Stimulated activated CD8-positive, alpha-beta memory T cell treated with anti-CD3 and anti-CD28 coated beads, Interleukin-4, amount 100 ng/mL, for 24 hours (primary cell): Measurements from ENCODE around the gene ARHGEF16.

Experiments used
- DNase-seq: peaks from one replicate; pipeline ENCODE4 v3.0.0-alpha.2; 2020; ENCODE audit warnings: low read depth

The ARHGEF16 gene

DNA sequence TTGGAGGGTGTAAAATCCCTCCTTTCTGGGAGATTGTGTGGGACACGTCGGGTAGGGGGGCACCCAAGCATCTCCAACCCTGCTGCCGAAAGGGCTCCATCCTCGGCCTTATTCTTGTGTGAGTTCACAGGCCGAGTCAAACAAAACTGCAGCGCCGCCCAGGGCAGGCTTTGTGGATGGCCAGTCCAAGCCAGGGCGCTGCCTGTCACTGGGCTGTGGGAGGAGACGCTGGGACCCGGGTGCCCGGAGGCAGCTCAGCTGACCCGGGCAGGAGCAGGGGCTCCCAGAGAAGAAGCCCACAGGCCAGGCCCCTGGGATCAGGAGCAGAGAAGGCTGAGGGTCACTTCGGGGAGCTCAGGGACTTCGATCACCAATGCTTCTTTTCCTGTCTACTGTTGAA, 31.8 kb upstream of the ARHGEF16 start:
- no peak for DNase-seq

- no peak for DNase-seq
Measured at GRCh38 chr1:3423245-3423829, 31.1 kb upstream of the ARHGEF16 start.

DNA sequence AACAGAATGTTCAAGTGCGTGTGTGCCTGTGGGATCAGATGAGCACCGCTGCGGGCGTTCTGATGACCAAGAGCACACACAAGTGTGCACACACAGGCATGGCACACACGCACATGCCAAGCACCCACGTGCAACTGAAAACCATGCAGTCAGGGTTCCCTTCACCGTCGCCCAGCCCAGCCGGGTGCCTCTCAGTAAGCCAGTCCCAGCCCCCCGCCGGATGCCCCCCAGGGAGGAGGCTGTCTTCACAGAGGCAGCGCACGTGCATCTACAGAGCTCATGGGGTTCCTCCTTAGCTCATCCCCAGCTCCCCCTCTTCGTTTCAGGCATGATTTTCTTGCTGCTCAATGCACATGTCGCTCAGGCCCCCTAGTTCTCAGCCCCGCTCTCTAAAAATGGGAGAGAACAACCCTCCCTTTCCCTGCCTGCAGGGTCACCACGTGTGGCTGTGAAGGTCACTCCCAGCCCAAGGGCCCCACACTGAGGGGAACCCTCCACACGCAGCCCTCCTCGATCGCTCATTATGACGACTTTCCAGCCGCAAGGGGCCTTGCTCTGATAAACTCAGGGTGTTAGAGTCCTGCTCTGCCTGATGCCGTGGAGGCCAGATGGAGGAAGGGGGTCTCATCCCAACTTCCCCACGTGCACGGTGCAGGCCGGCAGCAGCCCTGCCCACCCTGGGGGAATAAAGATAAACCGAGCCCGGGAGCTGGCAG, 30.4 kb upstream of the ARHGEF16 start:
- DNase-seq = no peak

DNA sequence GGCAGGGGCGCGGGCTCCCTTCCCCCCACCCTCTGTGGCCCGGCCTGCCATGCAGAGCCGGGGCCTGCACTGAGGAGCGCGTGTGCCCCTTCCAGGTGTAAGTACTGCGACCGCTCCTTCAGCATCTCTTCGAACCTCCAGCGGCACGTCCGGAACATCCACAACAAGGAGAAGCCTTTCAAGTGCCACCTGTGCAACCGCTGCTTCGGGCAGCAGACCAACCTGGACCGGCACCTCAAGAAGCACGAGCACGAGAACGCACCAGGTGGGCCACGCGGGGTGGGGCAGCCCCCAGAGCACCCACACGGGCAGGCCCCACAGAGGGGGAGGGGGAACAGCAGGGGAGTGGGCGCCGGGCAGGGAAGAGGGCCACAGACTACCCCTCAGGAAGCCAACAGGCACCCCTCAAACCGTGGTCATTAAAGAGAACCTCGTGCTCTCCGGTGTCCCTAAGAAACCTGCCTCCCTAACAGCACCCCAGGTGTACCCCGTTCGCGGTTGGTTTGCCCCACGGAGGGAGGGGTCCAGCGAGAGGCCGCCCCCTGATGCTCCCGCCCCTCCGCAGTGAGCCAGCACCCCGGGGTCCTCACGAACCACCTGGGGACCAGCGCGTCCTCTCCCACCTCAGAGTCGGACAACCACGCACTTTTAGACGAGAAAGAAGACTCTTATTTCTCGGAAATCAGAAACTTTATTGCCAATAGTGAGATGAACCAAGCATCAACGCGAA, 28.8 kb upstream of the ARHGEF16 start:
- no peak for DNase-seq

- DNase-seq = no peak
Measured at GRCh38 chr1:3426956-3427535, 27.4 kb upstream of the ARHGEF16 start.

DNA sequence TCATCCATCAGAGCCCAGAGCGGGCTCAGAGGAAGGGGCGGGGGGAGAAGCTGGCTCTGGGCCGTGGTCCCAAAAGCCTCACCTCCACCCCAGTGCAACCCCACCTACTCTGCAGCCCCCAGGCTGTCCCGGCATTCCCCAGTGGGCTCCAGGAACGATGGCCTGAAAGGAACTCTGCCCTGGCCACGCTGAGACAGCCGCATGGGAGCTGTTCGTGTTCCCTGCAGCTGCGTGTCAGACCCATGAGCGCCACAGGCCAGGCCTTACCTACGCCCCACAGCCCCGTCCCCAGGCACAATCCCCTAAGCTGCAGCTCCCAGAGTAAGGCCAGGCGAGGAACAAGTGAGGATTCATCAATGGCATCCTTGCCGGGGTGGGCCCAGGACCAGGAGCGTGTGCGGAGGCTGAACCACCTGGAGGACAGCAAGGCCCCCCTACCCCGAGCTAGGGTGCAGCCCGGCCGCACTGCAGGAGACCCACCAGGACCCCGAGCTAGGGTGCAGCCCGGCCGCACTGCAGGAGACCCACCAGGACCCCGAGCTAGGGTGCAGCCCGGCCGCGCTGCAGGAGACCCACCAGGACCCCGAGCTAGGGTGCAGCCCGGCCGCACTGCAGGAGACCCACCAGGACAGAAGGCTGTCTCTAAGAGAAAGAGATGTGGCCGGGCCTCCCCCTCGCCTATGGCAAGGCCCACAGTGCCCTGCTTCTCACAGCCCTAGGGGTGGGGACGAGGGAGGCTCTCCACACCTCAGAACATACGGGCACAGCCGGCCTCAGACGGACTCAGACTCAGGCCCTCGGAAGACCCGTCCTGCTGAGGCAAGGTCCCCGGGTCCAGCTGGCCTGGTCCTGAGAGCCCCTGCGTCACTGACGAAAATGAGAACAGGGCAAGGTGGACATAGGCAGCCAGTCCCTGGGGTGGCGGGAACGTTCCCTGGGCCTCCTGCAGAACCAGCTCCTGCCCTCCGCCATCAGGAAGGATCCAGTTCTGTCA, 26.5 kb upstream of the ARHGEF16 start:
- no peak for DNase-seq

- DNase-seq = no peak
Measured at GRCh38 chr1:3428899-3429298, 25.6 kb upstream of the ARHGEF16 start.

- DNase-seq = no peak
Measured at GRCh38 chr1:3429320-3429719, 25.1 kb upstream of the ARHGEF16 start.

DNA sequence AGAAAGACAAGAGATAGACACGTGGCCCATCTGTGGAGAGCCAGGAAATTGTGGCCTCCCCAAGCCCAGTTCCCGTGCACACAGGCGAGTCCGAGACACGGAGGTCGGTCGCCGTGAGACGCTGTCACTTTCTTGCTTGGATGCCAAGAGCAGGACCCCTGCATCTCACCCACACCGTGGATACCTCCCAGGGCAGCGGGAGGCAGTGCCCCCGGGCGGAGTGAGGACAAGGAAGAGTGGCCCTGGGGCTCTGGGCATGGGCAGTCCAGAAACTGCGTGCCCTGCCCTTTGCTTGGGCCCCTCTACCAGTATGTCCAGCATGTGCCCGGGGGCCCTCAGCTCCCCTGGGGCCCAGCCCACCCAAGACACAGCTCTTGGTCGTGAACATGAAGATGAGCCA, 24.7 kb upstream of the ARHGEF16 start:
- DNase-seq = no peak

DNA sequence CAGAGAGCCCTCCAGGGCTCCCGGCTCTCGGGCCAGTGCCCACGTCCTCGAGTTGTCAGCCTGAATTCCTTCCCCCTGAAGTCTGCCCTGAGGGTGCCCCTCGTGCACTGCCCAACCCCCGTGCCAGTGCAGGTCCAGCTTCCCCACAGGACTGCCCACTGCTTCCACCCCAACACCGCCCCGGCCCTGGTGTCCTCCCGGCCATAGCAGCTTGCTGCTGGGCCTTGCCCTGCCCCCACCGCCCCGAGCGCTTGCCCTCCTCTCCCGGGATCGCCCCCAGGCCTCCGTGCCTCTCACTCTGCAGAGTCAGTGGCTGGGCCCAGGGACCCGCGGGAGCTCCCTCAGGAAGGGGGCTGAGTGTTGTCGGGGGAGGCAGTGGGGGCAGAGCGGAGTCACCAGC, 24.1 kb upstream of the ARHGEF16 start:
- DNase-seq = no peak

- DNase-seq = no peak
Measured at GRCh38 chr1:3430820-3431219, 23.6 kb upstream of the ARHGEF16 start.

GRCh38 chr1:3431266-3431665, 23.2 kb upstream of the ARHGEF16 start:
- DNase-seq = no peak

DNA sequence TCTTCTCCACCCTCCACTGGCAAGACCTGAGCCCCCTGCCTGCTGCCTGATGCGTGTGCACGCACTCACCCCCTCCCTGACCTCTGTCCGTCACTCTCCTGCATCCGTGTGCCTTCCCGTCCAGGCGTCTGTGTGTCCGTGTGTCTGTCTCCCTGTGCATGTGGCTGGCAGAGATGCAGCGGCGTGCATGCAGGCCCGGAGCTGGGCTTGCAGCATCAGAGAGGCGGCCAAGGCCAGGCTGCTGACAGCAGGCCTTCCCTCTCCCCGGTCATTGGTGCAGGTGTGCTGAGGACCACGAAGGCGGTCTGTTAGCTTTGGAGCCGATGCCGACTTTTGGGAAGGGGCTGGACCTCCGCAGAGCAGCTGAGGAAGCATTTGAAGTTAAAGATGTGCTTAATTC, 22.8 kb upstream of the ARHGEF16 start:
- DNase-seq = no peak

DNA sequence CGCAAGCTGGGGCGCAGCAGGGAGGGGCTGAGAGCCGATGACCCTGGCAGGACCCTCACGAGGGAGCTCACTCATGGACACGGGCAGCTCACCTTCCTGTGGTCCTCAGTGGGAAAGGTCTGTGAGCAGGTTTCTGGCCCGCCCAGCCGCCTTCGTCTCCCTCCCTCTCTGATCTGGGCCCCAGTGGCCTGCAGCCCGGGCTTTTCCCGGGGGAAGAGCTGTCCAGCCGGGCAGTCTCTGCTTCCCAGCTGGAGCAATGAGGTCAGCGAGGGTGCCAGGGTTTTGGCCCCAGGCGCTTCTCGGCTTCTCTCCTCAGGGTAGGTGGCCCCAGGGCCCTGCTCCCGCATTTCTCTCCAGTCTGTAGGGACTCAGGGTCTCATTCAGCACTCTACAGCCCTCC, 22.2 kb upstream of the ARHGEF16 start:
- DNase-seq = no peak

GRCh38 chr1:3433076-3433475, 21.4 kb upstream of the ARHGEF16 start:
- no peak for DNase-seq

GRCh38 chr1:3433596-3434320, 20.7 kb upstream of the ARHGEF16 start:
- DNase-seq = no peak

GRCh38 chr1:3434406-3435110, 19.9 kb upstream of the ARHGEF16 start:
- no peak for DNase-seq

DNA sequence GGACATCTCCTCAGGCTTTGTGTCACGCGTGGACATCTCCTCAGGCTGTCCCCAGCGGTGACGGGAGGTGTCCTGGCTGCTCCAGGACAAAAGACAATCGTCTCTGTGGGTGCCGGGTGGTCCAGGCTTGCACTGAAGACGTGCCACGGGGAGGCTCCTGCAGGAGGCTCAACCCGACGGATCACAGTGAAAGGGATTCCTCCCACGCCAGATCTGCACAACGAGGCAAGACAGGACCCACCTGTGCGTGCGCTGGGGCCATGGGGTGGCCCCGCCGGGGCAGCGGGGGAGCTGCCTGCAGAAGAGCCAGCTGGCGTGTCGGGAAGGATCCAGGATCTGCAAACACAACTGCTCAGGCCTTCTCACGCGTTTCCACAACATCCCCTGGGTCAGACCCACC, 18.8 kb upstream of the ARHGEF16 start:
- no peak for DNase-seq

DNA sequence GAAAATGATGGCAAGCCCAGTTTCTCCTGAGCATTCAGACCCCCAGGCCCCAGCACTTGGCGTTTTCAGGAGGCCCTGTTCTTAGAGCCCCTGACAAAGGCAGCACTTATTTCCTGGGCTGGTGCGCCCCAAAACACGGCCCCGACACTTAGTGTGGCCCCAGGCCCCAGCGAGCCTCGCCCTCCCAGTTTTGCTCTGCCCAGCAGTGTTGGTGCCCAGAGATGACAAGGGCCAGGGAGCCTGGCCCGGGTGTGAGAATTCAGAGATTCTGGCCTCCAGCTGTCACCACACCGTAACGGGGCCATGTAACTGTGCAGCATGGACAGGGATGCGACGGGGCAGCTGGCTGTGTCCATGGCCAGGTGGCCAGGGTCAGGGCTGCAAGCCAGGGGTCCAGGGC, 18.0 kb upstream of the ARHGEF16 start:
- DNase-seq = no peak

GRCh38 chr1:3436901-3437300, 17.6 kb upstream of the ARHGEF16 start:
- DNase-seq = no peak
